GM12891 (cell line): ENCODE data around the gene SPON2.

Experiments
- DNase-seq: peaks from one replicate; pipeline ENCODE4 v3.0.0; 2011; ENCODE audit warnings: low spot score; ENCODE audit not compliant: insufficient read length
- FAIRE-seq: peaks from 2 replicates; lab custom pipeline; 2011; peaks lifted over from hg19 to GRCh38; lab: Jason Lieb, UNC
- PAX5 ChIP-seq: IDR thresholded peaks from 2 replicates; pipeline ENCODE4 v1.6.1; 2011; ENCODE audit warnings: low read length, moderate library complexity, mild to moderate bottlenecking; ENCODE audit not compliant: insufficient read depth, severe bottlenecking
- POLR2A ChIP-seq: IDR thresholded peaks from 2 replicates; pipeline ENCODE4 v1.6.1; 2011; ENCODE audit warnings: low read depth, low read length, control low read depth
- POLR2AphosphoS5 ChIP-seq: IDR thresholded peaks from 2 replicates; pipeline ENCODE4 v1.6.1; 2011; ENCODE audit warnings: low read depth, low read length, control low read depth
- POU2F2 ChIP-seq: IDR thresholded peaks from 2 replicates; pipeline ENCODE4 v1.6.1; 2011; ENCODE audit warnings: low read depth, mild to moderate bottlenecking, control low read depth, low read length, moderate library complexity
- SPI1 ChIP-seq: IDR thresholded peaks from 2 replicates; pipeline ENCODE4 v1.6.1; 2011; ENCODE audit warnings: low read depth, low read length, control low read depth
- TAF1 ChIP-seq: IDR thresholded peaks from 2 replicates; pipeline ENCODE4 v1.6.1; 2011; ENCODE audit warnings: low read depth, low read length, control low read depth

SPON2 gene

DNA sequence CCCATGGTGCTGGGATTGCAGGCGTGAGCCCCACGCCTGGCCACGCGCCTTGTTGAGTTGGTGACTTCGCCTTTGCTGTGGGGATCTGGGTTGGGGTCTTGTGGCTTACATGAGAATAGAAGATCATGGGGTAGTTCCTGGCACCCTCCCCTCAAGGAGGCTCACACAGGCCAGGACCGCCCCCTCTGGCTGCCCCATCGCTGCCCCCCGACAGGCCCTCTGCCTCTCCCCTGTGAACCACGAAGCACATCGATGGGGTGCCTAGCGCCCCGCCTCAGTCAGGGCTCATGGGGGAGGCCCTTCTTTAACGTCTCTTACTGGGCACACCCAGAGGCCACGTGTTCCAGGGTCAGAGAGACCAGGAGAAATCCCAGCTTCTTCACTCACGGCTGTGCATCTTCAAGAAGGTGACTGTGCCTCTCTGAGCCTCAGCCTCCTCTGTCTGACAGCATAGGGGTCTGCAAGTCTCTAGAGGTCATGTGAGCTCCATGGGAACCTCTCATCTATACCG is 23.6 kb upstream of the SPON2 start:
- FAIRE-seq (no peak), DNase-seq (peak; percentile 8)
- no peak for TF ChIP-seq SPI1
- TF ChIP-seq POLR2A, result no peak
- no peak for TF ChIP-seq POU2F2

DNA sequence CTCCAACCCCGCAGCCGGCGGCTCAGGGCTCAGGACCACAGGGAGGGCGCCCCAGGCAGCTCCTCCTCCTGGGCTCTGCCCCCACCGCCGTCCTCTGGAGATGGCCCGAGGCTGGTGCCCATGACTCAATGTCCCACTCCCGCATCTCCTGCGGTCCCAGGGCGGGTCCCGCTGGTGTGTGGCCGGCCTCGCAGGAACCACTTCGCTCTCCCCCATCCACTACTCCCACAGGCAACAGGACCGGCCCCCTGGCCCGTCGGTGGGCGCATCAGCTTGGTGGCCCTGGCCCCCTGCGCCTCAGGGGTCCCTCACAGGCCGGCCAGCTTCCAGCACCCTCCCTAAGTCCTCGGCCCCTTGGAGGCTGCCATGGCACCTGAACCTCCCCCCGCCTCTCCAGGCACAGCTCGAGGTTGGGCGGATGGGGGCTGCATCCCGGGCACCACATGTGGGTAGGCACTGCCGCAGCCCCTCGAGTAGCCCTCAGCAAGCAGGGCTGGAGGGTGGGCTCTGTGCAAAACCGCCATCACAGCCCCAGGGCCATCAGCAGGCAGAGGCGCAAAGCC is 22.8 kb upstream of the SPON2 start:
- peak; percentile 6 for DNase-seq
- TF ChIP-seq POLR2AphosphoS5, result no peak
- TF ChIP-seq PAX5, result no peak
- no peak for TF ChIP-seq POU2F2
- FAIRE-seq, result no peak

DNA sequence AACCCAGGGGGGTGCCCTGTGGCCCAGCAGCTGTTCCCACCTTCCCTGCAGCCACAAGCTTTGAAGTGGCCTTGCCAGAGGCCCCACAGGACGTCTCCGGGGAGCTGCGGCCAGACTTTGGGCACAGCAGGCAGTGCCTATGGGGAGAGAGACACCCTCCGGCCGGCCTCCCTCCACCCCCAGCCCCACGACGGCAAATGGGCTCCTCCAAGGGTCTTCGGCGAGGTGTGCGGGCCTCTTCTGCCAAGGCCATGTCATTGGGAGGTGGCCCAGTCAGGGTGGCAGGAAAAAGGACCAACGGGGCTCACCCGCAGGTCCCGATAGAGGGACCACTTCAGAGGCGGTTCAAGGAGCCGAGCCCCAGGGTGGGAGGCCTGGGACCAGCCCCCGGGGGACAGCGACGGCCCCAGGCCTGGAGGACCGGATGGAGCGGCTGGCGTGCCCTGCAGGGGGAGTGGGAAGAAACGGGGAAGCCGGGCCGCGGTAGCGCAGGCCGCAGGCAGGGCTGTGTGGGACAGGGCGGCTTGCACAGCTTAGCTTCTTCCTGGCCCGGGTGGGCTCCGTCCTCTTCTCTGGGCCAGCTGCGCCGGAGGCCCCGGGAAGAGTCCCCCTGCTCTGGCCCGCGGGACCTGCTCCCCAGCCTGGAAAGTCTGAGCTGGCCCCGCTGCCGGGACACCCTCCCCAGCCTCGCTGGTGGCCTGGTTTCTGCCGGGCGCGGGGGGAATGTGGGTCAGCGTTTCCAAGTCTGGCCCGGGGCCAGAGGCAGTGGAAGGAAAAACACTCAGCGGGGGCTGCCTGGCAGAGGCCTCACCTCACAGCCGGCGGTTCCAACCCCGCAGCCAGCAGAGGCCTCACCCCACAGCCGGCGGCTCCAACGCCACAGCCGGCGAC is 21.9 kb upstream of the SPON2 start:
- no peak for TF ChIP-seq POLR2A
- TF ChIP-seq POU2F2, result no peak
- no peak for TF ChIP-seq SPI1
- no peak for TF ChIP-seq POLR2AphosphoS5
- TF ChIP-seq PAX5, result no peak
- TF ChIP-seq TAF1, result no peak
- FAIRE-seq, result no peak
- peak; percentile 25 for DNase-seq

DNA sequence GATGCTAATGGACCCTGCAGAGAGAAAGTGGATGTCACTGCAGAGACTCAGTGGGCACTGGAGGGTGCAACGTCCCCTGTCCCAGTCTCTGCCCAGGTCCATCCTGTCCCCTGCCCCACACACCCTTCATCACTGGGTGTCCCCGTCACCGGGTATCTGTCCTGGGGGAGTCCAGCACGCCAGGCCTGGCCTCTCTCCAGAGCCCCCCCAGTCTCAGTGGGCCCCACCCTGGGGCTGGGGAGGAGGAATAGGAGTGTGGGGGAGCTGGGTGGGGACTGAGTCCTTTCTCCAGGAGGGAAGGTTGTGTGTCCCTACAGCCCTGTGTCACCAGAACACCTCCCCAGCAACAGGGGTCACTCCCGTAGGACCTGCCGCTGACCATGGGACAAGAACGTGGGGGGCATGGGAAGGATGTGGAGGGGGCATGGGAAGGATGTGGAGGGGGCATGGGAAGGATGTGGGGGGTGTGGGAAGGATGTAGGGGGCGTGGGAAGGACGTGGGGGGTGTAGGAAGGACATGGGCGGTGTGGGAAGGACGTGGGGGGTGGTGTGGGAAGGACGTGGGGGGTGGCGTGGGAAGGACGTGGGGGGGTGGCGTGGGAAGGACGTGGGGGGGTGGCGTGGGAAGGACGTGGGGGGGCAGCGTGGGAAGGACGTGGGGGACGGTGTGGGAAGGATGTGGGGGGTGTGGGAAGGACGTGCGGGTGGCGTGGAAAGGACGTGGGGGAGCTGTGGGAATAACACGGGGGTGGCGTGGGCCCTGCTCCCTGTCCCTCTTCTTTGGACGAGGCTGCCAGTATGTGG is 21.0 kb upstream of the SPON2 start:
- TF ChIP-seq PAX5 (no peak), POLR2AphosphoS5 (no peak), POU2F2 (no peak), TAF1 (no peak), SPI1 (no peak), POLR2A (no peak)
- peak; percentile 17 for DNase-seq

DNA sequence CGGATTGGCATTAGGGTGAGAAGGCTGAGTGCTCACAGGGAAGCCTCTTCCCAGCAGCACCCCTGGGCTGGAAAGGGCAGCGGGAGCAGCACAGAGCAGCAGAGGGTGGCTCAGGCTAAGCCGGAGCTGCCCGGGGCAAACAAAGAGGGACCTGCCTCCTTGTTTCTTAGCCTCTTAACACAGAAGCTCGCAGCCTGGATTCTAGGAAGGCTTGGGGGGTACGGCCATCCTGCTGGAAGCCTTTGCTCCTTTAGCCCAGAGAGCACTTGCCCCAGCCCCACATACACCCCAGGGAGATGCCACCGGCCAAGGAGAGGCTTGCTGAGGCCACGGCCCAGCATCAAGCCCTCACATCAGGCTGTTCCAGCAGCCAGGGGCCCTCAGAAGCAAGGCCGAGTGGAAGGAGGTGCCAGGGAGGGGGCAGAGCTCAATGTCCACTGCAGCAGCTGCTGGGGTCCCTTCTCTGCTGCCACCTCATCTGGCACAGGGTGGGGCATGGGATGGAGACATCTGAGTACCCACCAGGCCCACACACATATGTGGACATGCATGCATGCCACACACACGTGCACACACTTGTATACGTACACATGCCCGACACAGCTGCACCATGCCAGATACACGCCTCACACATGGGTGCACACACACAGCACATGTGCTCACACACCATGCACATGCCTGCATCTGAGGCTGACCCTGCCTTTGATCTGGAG is 20.3 kb upstream of the SPON2 start:
- DNase-seq (peak; percentile 7), FAIRE-seq (no peak)
- no peak for TF ChIP-seq POLR2AphosphoS5
- TF ChIP-seq POU2F2, result no peak
- no peak for TF ChIP-seq SPI1
- no peak for TF ChIP-seq PAX5
- TF ChIP-seq TAF1, result no peak
- no peak for TF ChIP-seq POLR2A

More for the DNA sequence above, 21.0 kb upstream of the SPON2 start:
- no peak for FAIRE-seq

DNA sequence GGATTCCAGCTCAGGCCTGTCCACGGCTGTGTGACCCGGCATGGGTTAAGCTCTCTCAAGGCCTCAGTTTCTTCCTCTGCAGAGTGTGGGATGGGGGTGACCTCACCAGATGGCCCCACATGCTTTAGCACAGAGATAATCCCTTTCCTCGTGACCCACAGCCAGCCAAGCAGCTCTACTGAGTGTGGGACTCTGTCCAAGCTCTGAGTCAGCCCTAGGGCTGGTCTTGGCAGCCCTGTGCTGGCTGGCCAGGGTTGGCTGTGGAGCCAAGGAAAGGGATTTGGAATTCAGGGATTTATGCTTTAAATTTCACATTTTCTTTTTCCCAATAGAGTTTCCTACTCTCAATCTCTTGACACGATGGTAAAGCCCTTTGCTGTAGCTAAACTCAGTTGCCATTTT is 19.7 kb upstream of the SPON2 start:
- no peak for FAIRE-seq
- DNase-seq, result no peak
- no peak for TF ChIP-seq POU2F2

DNA sequence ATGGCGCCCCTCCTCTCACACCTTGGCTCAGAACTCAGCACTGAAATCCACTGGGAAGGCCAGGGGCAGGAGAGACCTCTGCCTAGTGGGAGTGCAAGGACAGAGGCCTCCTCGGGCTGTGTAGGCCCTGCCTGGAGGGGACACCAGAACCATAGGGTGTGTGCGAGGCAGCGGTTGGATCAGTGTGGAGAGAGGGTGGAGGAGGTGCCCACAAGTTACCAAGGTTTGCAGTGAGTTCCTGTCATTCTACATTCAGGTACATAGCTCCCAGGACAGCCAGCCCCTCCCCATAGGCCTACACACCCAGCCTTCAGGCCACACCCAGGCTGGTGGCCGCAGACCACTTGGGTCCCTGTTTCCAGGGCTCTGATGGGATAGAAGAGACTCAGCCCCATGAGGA is 19.2 kb upstream of the SPON2 start:
- no peak for FAIRE-seq
- DNase-seq, result no peak
- TF ChIP-seq PAX5, result no peak
- no peak for TF ChIP-seq POLR2AphosphoS5
- TF ChIP-seq SPI1, result no peak
- no peak for TF ChIP-seq POLR2A
- TF ChIP-seq POU2F2, result no peak
- TF ChIP-seq TAF1, result no peak

DNA sequence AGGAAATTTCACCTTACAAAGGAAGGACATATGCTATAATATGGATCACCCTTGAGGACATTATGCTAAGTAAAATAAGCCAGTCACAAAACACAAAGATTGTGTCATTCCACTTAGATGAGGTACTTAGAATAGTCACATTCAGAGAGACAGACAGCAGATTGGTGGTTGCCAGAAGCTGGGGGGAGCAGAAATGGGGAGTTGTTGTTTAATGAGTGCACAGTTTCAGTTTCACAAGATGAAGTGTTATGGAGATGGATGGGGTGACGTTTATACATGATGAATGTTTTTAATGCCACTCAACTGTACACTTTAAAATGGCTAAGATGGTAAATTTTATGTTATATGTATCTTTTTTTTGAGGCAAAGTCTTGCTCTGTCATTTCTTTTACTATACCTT is 14.8 kb upstream of the SPON2 start:
- DNase-seq (no peak), FAIRE-seq (peak; percentile 81)
- TF ChIP-seq POLR2AphosphoS5 (no peak), SPI1 (no peak), POU2F2 (no peak), POLR2A (no peak), TAF1 (no peak), PAX5 (no peak)

DNA sequence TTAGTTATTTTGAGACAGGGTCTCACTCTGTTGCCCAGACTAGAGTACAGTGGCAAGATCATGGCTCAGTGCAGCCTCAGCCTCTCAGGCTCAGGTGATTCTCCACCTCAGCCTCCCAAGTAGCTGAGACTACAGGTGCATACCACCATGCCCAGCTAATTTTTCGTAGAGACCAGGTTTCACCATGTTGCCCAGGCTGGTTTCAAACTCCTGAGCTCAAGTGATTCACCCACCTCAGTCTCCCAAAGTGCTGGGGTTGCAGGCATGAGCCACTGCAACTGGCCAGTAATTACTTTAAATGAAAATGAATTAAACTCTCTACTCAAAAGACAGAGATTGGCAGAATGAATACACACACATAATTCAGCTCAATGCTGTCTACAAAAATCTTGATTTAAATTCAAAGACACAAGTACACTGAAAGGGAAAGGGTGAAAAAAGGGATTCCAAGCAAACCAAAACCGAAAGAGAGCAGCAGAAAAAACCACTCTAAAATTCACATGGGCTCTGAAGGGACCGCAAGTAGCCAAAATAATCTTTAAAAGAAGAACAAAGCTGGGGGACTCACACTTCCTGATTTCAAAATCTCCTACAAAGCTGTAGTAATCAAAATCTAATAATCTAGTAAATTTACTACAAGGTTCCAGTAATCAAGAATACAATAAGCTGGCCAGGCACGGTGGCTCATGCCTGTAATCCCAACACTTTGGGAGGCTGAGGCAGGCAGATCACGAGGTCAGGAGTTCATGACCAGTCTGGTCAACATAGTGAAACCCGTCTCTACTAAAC is 11.8 kb upstream of the SPON2 start:
- no peak for DNase-seq
- peak; percentile 81 for FAIRE-seq
- TF ChIP-seq TAF1 (no peak), SPI1 (peak; percentile 58; the same call in 1 of the 2 replicates)
